NCI-H2227 (cell line): ENCODE results near the gene KRTAP9-7.
"Not testable (repeated sequence)": the region's sequence is repeated elsewhere in the genome, so short reads cannot be mapped to it uniquely, and the experiment has no call there.

Source experiments
- DNase-seq: peaks from one replicate; lab custom pipeline; 2025; ENCODE audit not compliant: unreplicated experiment; lab: John Stamatoyannopoulos, UW

The KRTAP9-7 gene, protein sequence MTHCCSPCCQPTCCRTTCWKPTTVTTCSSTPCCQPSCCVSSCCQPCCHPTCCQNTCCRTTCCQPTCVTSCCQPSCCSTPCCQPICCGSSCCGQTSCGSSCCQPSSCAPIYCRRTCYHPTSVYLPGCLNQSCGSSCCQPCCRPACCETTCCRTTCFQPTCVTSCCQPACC

DNA sequence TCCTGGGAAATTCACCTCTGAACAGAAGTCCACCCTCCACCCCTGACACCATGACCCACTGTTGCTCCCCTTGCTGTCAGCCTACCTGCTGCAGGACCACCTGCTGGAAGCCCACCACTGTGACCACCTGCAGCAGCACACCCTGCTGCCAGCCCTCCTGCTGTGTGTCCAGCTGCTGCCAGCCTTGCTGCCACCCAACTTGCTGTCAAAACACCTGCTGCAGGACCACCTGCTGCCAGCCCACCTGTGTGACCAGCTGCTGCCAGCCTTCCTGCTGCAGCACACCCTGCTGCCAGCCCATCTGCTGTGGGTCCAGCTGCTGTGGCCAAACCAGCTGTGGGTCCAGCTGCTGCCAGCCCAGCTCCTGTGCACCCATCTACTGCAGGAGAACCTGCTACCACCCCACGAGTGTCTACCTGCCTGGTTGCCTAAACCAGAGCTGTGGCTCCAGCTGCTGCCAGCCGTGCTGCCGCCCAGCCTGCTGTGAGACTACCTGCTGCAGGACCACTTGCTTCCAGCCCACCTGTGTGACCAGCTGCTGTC lies at the start of gene KRTAP9-7:
Gene KRTAP9-7, plus strand, starts transcription at position 51 of the 543 bp plus-strand sequence. Its CDS starts 0 bp downstream, at position 51.
- DNase-seq = not testable (repeated sequence)

GRCh38 chr17:41226051-41226450 lies 49.4 kb upstream of the KRTAP9-7 start:
- DNase-seq = no peak

DNA sequence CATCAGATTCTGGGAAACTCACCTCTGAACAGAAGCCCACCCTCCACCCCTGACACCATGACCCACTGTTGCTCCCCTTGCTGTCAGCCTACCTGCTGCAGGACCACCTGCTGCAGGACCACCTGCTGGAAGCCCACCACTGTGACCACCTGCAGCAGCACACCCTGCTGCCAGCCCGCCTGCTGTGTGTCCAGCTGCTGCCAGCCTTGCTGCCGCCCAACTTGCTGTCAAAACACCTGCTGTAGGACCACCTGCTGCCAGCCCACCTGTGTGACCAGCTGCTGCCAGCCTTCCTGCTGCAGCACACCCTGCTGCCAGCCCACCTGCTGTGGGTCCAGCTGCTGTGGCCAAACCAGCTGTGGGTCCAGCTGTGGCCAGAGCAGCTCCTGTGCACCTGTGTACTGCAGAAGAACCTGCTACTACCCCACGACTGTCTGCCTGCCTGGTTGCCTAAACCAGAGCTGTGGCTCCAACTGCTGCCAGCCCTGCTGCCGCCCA lies 48.9 kb upstream of the KRTAP9-7 start, which contains the start of gene KRTAP9-2:
Gene KRTAP9-2, plus strand, starts transcription at position 51 of the 498 bp plus-strand sequence. Its CDS starts 7 bp downstream, at position 58.
- DNase-seq = not testable (repeated sequence)

GRCh38 chr17:41230094-41230493 lies 45.4 kb upstream of the KRTAP9-7 start:
- DNase-seq = no peak

- no peak for DNase-seq
These were observed 43.8 kb upstream of the KRTAP9-7 start for GRCh38 chr17:41231731-41232130.

GRCh38 chr17:41232399-41233105 lies 42.9 kb upstream of the KRTAP9-7 start, which contains the start of gene KRTAP9-3:
KRTAP9-3 (plus strand) TSS chr17:41232449; CDS start chr17:41232502, 53 bp downstream.
- DNase-seq = not testable (repeated sequence)

DNA sequence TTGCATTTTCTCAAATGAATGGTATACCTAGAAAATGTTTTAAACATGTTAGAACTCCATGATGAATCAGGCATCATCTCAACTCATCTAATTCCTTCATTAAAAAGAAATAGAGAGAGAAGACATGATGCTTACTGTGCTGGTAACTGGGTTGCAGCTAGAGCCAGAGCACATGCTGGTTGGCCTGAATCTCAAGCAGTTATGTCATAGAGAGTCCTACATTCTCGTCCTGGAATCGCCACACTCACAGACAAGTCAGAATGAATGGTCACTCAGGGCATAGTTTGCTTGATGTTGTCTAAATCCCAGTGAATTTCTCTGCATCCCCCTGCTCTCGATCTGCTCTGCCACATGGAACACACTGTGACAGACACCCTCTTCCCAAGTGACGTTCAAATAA lies 38.4 kb upstream of the KRTAP9-7 start:
- DNase-seq = not testable (repeated sequence)

GRCh38 chr17:41237949-41238437 lies 37.5 kb upstream of the KRTAP9-7 start, which contains the start of gene KRTAP9-8:
KRTAP9-8 (plus strand) TSS chr17:41237999; CDS start chr17:41238052, 53 bp downstream.
- not testable (repeated sequence) for DNase-seq

- not testable (repeated sequence) for DNase-seq
These were observed 28.3 kb upstream of the KRTAP9-7 start for GRCh38 chr17:41246995-41247787.

GRCh38 chr17:41249637-41250240 lies 25.8 kb upstream of the KRTAP9-7 start, which contains the start of gene KRTAP9-4:
KRTAP9-4 (plus strand) TSS chr17:41249687; CDS start chr17:41249721, 34 bp downstream.
- not testable (repeated sequence) for DNase-seq

GRCh38 chr17:41251261-41251660 lies 24.2 kb upstream of the KRTAP9-7 start:
- DNase-seq = no peak

DNA sequence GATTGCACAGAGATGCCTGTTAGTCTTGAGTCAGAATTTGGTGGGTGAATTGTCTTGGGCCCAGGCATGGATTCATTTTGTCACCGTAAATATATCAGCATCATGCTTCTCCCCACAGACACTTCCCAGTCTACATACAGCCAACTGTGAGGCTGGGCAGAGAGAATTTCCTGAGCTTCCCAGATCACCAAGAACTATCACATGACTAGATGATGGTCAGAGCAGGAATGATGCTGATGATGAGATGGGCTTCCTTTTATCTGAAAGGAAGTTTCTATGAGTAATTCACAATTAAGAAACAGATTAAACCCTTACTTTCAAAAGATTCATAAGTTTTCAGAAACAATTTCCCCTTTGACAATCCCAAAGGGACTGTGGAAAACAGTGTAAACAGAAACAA lies 20.6 kb upstream of the KRTAP9-7 start:
- DNase-seq = no peak

DNA sequence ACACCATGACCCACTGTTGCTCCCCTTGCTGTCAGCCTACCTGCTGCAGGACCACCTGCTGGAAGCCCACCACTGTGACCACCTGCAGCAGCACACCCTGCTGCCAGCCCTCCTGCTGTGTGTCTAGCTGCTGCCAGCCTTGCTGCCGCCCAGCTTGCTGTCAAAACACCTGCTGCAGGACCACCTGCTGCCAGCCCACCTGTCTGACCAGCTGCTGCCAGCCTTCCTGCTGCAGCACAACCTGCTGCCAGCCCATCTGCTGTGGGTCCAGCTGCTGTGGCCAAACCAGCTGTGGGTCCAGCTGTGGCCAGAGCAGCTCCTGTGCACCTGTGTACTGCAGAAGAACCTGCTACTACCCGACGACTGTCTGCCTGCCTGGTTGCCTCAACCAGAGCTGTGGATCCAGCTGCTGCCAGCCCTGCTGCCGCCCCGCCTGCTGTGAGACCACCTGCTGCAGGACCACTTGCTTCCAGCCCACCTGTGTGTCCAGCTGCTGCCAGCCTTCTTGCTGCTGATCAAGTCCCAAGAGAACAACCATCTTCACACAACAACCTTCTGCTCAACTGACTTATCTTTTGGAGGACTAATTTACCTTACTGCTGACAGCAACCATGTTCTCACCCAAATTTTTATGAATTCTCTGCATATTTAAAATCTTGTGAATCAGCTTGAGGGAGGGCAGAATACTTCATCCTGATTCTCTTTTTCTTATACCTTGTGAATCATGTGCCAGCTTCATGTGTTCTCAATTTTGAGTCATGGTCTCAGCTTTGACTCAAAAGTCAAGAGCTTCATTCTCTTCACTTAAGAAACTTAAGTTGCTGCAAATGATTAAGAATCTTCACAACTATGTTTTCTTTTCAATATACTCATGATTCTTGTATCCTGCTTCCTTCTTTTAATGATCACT lies 19.9 kb upstream of the KRTAP9-7 start, which contains the start of gene KRTAP9-9:
Gene KRTAP9-9, plus strand, starts transcription at position 4 of the 910 bp plus-strand sequence.
- DNase-seq = not testable (repeated sequence)

DNA sequence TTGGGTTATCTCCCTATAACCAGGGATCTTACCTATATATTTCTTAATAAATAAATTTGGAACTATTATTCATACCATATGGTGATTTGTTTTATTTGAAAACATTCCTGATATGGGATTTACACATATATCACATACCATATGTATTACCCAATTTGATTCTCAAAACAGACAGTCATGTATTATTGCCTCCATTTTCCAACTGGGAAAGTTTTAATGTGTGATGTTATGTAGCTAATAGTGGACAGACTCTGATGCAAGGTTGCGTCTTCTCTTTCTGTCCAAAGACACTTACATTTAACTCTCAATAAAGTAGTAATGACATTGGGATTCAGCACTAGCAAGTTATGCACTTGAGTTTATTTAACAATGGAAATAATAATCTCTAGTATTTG lies 19.2 kb upstream of the KRTAP9-7 start:
- DNase-seq = no peak

DNA sequence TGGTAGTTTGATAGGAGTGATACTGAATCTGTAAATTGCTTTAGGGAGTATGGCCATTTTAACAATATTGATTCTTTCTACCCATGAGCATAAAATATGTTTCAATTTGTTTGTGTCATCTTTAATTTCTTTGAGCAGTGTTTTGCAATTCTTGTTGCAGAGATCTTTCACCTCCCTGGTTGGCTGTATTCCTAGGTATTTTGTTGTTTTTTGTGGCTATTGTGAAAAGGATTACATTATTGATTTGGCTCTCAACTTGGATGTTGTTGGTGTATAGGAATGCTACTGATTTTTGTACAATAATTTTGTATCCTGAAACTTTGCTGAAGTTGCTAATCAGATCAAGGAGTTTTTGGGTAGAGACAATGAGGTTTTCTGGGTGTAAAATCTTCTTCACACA lies 17.1 kb upstream of the KRTAP9-7 start:
- no peak for DNase-seq

- no peak for DNase-seq
These were observed 12.3 kb upstream of the KRTAP9-7 start for GRCh38 chr17:41263212-41263611.

GRCh38 chr17:41264599-41264998 lies 10.9 kb upstream of the KRTAP9-7 start:
- no peak for DNase-seq

GRCh38 chr17:41265078-41265477 lies 10.4 kb upstream of the KRTAP9-7 start, which contains the start of gene KRTAP9-6:
KRTAP9-6 (plus strand) TSS chr17:41265378; CDS start chr17:41265378, 0 bp downstream.
- no peak for DNase-seq

DNA sequence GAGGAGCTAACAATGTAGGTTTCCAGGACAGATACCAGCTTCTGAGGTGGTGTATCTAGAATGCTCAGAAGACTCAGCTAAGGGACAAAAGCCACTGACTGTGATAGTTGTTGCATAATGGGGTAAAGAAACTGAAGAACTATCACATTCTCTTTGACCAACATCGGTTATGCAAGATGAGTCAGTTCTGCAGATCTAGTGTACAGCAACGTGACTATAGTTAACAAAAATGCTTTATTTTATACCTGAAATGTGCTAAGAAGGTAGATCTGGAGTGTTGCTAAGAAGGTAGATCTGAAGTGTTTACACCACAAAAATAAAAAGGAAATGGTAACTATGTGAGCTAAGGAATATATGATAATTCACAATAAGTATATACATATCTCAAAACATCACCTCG lies 7.8 kb upstream of the KRTAP9-7 start:
- DNase-seq = no peak
